HL-60 (cell line): ENCODE measurements around the gene RUNX1.

ENCODE experiments used
- POLR2AphosphoS5 ChIP-seq: IDR thresholded peaks from 2 replicates; pipeline ENCODE4 v1.6.1; 2012; ENCODE audit warnings: low read depth
- SPI1 ChIP-seq: IDR thresholded peaks from 2 replicates; pipeline ENCODE4 v1.6.1; 2012; ENCODE audit warnings: low read depth, mild to moderate bottlenecking, borderline replicate concordance
- TF ChIP-seq, protein P1 (sequence below): IDR thresholded peaks from one replicate; pipeline ENCODE4 v1.5.1; 2011; ENCODE audit warnings: low read length, control low read depth, inconsistent platforms; ENCODE audit not compliant: insufficient read depth
- TF ChIP-seq, protein P2 (sequence below): IDR thresholded peaks from 2 replicates; pipeline ENCODE4 v1.6.1; 2012; ENCODE audit warnings: low read depth; ENCODE audit not compliant: insufficient replicate concordance

DNA sequence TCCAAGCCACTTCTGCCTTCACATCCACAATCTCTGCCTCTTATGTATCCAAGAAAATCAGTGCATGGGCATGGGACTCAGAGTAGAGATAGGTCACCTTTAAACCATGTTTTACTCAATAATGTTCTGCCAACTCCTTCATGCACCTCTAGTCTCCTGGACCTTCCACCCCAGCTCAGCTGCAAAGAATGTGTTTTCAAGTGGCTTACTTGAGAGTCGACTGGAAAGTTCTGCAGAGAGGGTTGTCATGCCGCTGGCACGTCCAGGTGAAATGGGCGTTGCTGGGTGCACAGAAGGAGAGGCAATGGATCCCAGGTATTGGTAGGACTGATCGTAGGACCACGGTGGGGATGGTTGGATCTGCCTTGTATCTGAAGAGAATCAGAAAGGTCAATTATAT, 250.0 kb downstream of the RUNX1 start:
- TF ChIP-seq, protein P1, sequence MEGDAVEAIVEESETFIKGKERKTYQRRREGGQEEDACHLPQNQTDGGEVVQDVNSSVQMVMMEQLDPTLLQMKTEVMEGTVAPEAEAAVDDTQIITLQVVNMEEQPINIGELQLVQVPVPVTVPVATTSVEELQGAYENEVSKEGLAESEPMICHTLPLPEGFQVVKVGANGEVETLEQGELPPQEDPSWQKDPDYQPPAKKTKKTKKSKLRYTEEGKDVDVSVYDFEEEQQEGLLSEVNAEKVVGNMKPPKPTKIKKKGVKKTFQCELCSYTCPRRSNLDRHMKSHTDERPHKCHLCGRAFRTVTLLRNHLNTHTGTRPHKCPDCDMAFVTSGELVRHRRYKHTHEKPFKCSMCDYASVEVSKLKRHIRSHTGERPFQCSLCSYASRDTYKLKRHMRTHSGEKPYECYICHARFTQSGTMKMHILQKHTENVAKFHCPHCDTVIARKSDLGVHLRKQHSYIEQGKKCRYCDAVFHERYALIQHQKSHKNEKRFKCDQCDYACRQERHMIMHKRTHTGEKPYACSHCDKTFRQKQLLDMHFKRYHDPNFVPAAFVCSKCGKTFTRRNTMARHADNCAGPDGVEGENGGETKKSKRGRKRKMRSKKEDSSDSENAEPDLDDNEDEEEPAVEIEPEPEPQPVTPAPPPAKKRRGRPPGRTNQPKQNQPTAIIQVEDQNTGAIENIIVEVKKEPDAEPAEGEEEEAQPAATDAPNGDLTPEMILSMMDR: no peak
- TF ChIP-seq, protein P2, sequence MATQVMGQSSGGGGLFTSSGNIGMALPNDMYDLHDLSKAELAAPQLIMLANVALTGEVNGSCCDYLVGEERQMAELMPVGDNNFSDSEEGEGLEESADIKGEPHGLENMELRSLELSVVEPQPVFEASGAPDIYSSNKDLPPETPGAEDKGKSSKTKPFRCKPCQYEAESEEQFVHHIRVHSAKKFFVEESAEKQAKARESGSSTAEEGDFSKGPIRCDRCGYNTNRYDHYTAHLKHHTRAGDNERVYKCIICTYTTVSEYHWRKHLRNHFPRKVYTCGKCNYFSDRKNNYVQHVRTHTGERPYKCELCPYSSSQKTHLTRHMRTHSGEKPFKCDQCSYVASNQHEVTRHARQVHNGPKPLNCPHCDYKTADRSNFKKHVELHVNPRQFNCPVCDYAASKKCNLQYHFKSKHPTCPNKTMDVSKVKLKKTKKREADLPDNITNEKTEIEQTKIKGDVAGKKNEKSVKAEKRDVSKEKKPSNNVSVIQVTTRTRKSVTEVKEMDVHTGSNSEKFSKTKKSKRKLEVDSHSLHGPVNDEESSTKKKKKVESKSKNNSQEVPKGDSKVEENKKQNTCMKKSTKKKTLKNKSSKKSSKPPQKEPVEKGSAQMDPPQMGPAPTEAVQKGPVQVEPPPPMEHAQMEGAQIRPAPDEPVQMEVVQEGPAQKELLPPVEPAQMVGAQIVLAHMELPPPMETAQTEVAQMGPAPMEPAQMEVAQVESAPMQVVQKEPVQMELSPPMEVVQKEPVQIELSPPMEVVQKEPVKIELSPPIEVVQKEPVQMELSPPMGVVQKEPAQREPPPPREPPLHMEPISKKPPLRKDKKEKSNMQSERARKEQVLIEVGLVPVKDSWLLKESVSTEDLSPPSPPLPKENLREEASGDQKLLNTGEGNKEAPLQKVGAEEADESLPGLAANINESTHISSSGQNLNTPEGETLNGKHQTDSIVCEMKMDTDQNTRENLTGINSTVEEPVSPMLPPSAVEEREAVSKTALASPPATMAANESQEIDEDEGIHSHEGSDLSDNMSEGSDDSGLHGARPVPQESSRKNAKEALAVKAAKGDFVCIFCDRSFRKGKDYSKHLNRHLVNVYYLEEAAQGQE: no peak
- TF ChIP-seq POLR2AphosphoS5: no peak
- no peak for TF ChIP-seq SPI1
